ENCODE results near the gene SPAG16.

Gene SPAG16

GRCh38 chr2:214265991-214266489, 981.8 kb downstream of the SPAG16 start:
- no peak for DNase-seq (ENCODE audit: low spot score)
- no peak for TF ChIP-seq CTCF (IDR thresholded peaks at IDR 0.05; ENCODE audit: extremely low read depth, insufficient read depth, missing control alignments)
- in situ Hi-C loops (cut with MboI; ENCODE audit: low pct_unique_long_range_greater_than_20kb, low sequenced_read_pairs, unreplicated experiment): no loop called here

- in situ Hi-C loops (cut with MboI; ENCODE audit: low pct_unique_long_range_greater_than_20kb, low sequenced_read_pairs, unreplicated experiment): no loop called here
- no peak for TF ChIP-seq CTCF (IDR thresholded peaks at IDR 0.05; ENCODE audit: extremely low read depth, insufficient read depth, missing control alignments)
- DNase-seq (ENCODE audit: low spot score): no peak
Measured at GRCh38 chr2:214277880-214278279, 993.6 kb downstream of the SPAG16 start.

DNA sequence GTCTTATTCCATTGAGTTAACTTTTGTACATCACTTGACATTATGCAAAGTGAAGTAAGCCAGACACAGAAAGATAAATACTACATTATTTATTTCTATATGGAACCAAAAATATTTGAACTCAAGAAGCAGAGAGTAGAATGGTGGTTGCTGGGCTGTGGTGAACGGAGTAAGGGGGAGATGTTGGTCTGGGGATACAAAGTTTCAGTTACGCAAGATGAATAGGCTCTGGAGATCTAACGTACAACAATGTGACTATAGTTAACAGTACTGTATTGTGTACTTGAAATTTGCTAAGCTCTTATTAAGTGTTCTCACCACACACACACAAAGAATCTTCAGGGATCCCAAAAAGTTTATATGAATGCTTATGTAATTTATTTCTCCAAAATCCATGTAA, 1001.7 kb downstream of the SPAG16 start:
- TF ChIP-seq CTCF (IDR thresholded peaks at IDR 0.05; ENCODE audit: extremely low read depth, insufficient read depth, missing control alignments): no peak
- DNase-seq (ENCODE audit: low spot score): no peak
- in situ Hi-C loops (cut with MboI; ENCODE audit: low pct_unique_long_range_greater_than_20kb, low sequenced_read_pairs, unreplicated experiment): no loop called here

DNA sequence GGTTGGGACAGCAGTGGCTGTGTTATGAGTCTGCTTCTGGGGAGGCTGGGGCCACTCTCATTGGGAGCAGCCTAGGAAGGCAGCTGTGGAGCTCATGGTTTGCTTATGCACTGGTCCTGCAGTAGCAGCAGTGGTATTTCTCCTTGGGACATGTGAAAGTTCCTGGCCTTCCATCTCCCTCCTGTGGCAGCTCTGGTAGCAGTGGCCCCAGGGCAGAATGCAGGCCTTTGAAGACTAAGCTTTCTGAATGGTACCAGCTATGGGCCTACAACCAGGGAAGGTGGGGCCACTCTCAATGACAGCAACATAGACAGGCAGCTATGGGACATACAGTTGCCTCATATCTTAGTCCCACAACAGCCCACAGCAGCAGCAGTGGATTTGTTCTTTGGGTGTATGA, 1009.3 kb downstream of the SPAG16 start:
- in situ Hi-C loops (cut with MboI; ENCODE audit: low pct_unique_long_range_greater_than_20kb, low sequenced_read_pairs, unreplicated experiment): no loop called here
- no peak for TF ChIP-seq CTCF (IDR thresholded peaks at IDR 0.05; ENCODE audit: extremely low read depth, insufficient read depth, missing control alignments)
- no peak for DNase-seq (ENCODE audit: low spot score)

DNA sequence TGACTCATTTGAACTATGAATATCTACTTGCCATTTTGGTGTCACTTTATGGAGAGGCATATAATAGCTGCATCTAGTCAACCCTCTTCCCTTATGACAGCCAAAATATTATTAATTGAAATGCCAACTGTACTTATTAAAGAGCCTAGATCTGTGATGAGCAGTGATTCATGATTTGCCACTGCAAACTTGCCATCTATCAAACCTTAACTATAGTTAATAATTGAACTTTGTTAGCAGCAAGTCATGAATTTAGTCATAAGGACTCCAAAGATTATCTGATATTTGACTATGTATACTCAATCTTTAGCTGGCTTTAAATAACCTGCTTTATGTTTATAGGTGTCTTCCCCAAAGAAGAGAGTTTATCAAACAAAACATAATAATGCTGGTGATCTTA, 1010.2 kb downstream of the SPAG16 start:
- in situ Hi-C loops (cut with MboI; ENCODE audit: low pct_unique_long_range_greater_than_20kb, low sequenced_read_pairs, unreplicated experiment): no loop called here
- DNase-seq (ENCODE audit: low spot score): no peak
- TF ChIP-seq CTCF (IDR thresholded peaks at IDR 0.05; ENCODE audit: extremely low read depth, insufficient read depth, missing control alignments): no peak

- no peak for TF ChIP-seq CTCF (IDR thresholded peaks at IDR 0.05; ENCODE audit: extremely low read depth, insufficient read depth, missing control alignments)
- no peak for DNase-seq (ENCODE audit: low spot score)
- in situ Hi-C loops (cut with MboI; ENCODE audit: low pct_unique_long_range_greater_than_20kb, low sequenced_read_pairs, unreplicated experiment): no loop called here
Measured at GRCh38 chr2:214297423-214297822, 1013.2 kb downstream of the SPAG16 start.

DNA sequence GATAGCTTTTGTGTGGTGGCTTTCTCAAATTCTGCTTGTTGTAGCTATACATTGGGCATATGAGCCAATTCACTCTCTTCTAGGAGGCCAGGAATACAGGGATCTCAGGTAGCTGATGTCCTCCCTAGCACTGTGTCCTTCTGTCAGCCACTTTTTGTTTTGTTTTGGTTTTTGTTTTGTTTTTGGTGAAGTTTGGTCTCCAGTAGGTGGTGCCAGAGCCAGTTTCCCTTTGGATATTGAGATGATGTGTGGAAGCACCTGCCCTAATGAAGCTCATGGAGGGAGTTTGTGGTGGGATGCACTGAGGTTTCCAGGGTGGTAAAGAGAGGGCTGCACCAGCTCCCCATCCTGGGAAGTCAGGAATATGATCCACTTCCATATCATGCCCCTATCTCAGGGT, 1026.1 kb downstream of the SPAG16 start:
- in situ Hi-C loops (cut with MboI; ENCODE audit: low pct_unique_long_range_greater_than_20kb, low sequenced_read_pairs, unreplicated experiment): no loop called here
- no peak for DNase-seq (ENCODE audit: low spot score)
- peak; percentile 43 for TF ChIP-seq CTCF (IDR thresholded peaks at IDR 0.05; ENCODE audit: extremely low read depth, insufficient read depth, missing control alignments)

Measured in GM13977 (cell line).